Hepatocyte (in vitro differentiated cells): ENCODE results near the gene PIK3R1.

Source experiments
- EZH2 ChIP-seq: fragments of 200-600 bp; sonication (generic); IDR thresholded peaks from 2 replicates; pipeline ENCODE4 v1.6.1; 2016; ENCODE audit warnings: antibody characterized with exemption, mild to moderate bottlenecking, borderline replicate concordance
- EZH2phosphoT487 ChIP-seq: fragments of 200-600 bp; sonication (generic); IDR thresholded peaks from one replicate; pipeline ENCODE4 v1.6.1; 2018; ENCODE audit warnings: antibody characterized with exemption, mild to moderate bottlenecking, low read depth, moderate library complexity; ENCODE audit not compliant: unreplicated experiment, severe bottlenecking
- TF ChIP-seq, protein P1 (sequence below): fragments of 200-600 bp; sonication (generic); IDR thresholded peaks from 2 replicates; pipeline ENCODE4 v1.5.1; 2016; ENCODE audit warnings: antibody characterized with exemption, mild to moderate bottlenecking; ENCODE audit not compliant: poor library complexity

DNA sequence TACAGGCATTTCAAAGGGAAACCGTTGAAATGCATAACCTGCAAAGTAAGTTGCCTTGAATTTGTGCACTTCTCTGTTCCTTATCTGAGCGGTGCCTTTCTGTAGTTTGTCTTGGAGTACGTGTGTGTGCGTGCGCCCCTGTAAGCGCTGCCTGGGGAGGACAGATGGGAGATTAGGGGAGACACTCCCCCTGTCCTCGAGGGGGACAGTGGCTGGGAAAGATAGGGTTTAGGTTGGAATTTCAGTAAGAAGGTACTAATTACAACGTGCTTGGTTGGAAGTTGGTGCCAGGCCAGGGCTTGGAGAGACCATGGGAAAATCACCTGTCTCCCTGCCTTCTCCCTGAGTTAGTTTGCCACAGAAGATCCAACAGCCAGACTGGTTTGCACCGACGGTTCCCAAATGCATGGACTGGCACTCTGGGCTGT is 73.2 kb downstream of the PIK3R1 start:
- TF ChIP-seq, protein P1, sequence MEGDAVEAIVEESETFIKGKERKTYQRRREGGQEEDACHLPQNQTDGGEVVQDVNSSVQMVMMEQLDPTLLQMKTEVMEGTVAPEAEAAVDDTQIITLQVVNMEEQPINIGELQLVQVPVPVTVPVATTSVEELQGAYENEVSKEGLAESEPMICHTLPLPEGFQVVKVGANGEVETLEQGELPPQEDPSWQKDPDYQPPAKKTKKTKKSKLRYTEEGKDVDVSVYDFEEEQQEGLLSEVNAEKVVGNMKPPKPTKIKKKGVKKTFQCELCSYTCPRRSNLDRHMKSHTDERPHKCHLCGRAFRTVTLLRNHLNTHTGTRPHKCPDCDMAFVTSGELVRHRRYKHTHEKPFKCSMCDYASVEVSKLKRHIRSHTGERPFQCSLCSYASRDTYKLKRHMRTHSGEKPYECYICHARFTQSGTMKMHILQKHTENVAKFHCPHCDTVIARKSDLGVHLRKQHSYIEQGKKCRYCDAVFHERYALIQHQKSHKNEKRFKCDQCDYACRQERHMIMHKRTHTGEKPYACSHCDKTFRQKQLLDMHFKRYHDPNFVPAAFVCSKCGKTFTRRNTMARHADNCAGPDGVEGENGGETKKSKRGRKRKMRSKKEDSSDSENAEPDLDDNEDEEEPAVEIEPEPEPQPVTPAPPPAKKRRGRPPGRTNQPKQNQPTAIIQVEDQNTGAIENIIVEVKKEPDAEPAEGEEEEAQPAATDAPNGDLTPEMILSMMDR: no peak
- TF ChIP-seq EZH2 (no peak), EZH2phosphoT487 (no peak)
